ENCODE results near the gene TMEM221.

DNA sequence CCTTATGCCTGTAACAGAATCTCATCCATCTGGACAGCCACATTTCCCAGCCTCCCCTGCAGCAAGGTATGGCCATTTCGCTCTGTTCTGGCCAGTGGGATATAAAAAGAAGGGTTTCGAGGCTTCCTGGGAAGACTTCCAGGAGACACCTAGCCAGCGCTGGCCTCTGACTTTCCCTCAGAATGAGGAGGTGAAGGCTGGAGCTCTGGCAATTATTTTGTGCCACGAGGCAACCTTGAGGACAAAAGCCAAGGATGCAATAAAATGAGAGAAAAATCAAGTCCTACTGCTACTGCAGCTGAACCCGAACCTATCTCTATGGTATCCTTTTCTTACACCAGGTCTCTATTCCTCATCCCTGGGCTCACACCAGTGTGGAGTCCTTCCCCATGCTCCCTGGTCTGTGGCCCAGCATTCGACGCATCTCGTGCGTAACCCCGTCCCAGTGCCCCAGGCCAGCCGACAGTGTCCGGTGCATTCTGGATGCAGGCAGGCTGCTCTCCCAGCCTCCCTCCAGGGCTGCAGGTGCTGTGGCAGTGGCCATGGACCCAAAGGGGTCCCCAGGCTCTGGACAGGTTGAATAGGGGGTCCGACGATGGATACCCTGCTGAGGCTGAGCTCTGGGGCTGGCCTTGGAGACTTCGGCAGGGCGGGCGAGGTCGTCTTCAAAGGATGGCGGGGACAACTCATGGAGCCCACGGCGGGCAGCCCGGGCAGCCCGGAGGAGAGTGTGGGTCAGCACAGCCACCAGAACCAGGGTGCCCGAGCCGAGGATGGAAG lies 12.2 kb downstream of the TMEM221 start:
- TF ChIP-seq, protein P1, sequence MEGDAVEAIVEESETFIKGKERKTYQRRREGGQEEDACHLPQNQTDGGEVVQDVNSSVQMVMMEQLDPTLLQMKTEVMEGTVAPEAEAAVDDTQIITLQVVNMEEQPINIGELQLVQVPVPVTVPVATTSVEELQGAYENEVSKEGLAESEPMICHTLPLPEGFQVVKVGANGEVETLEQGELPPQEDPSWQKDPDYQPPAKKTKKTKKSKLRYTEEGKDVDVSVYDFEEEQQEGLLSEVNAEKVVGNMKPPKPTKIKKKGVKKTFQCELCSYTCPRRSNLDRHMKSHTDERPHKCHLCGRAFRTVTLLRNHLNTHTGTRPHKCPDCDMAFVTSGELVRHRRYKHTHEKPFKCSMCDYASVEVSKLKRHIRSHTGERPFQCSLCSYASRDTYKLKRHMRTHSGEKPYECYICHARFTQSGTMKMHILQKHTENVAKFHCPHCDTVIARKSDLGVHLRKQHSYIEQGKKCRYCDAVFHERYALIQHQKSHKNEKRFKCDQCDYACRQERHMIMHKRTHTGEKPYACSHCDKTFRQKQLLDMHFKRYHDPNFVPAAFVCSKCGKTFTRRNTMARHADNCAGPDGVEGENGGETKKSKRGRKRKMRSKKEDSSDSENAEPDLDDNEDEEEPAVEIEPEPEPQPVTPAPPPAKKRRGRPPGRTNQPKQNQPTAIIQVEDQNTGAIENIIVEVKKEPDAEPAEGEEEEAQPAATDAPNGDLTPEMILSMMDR (IDR thresholded peaks at IDR 0.05) = no peak
- no peak for TF ChIP-seq POLR2AphosphoS5 (IDR thresholded peaks at IDR 0.05; ENCODE audit: low read depth, low read length)
